Activated CD8-positive, alpha-beta T cell treated with anti-CD3 and anti-CD28 coated beads for 36 hours (primary cell): ENCODE measurements around the gene SLC46A3. TPM values are rescaled to one million over a fixed set of nuclear protein-coding genes. Genes with fewer than 3 reads are reported as not detected.

ENCODE experiments used
- ATAC-seq: fragments of 200-7000 bp; cut with Tn5 transposase; one replicate; pipeline ENCODE4 v1.10.0; 2021; ENCODE audit warnings: mild to moderate bottlenecking, moderate library complexity
- CTCF ChIA-PET: fragments of 350-600 bp; sonication (Branson Sonifier 250); formaldehyde crosslinking; loops from one replicate; lab custom pipeline; 2021; ENCODE audit warnings: antibody characterized with exemption; lab: Charles Lee
- POLR2A ChIA-PET: fragments of 350-600 bp; sonication (Branson Sonifier 250); formaldehyde crosslinking; loops from one replicate; lab custom pipeline; 2021; ENCODE audit warnings: antibody characterized with exemption; lab: Charles Lee
- DNase-seq: peaks from one replicate; pipeline ENCODE4 v3.0.0-alpha.2; 2020
- H3K27ac Mint-ChIP-seq: one replicate; pipeline ENCODE4 v1.8.0; 2021; ENCODE audit warnings: mild to moderate bottlenecking, mixed read lengths
- H3K27me3 Mint-ChIP-seq: one replicate; pipeline ENCODE4 v1.8.0; 2021; ENCODE audit warnings: mixed read lengths
- H3K36me3 Mint-ChIP-seq: one replicate; pipeline ENCODE4 v1.8.0; 2021; ENCODE audit warnings: low read depth, mixed read lengths
- H3K4me1 Mint-ChIP-seq: one replicate; pipeline ENCODE4 v1.8.0; 2021; ENCODE audit warnings: low read depth, mixed read lengths
- H3K4me3 Mint-ChIP-seq: one replicate; pipeline ENCODE4 v1.8.0; 2021; ENCODE audit warnings: mild to moderate bottlenecking, moderate library complexity, mixed read lengths
- H3K9me3 Mint-ChIP-seq: one replicate; pipeline ENCODE4 v1.8.0; 2021; ENCODE audit warnings: mixed read lengths
- intact Hi-C: fragments of 100-400 bp; cut with micrococcal nuclease; formaldehyde crosslinking; loops from one replicate; pipeline ENCODE4 v1.10.0; 2022
- total RNA-seq, 2 experiments: library from RNA; stranded (reverse); gene quantifications; one replicate each; pipeline ENCODE4 v1.2.3, GENCODE V29; 2021
- TF ChIP-seq, protein P1 (sequence below): fragments of 200-600 bp; IDR thresholded peaks from one replicate; pipeline ENCODE4 v1.8.0; 2022; ENCODE audit warnings: antibody characterized with exemption, mild to moderate bottlenecking

SLC46A3 gene
- total RNA-seq, 2 experiments from 2014 or later, result 3.2 to 3.4 TPM

GRCh38 chr13:28725046-28725610 lies 6.4 kb upstream of the SLC46A3 start:
- H3K9me3 Mint-ChIP-seq, result no peaks in the 10 kb centered on the region
- DNase-seq (no peak), ATAC-seq (no peak)
- H3K4me1 Mint-ChIP-seq, result peaks cover under 1% of the 10 kb centered on the region
- TF ChIP-seq, protein P1, sequence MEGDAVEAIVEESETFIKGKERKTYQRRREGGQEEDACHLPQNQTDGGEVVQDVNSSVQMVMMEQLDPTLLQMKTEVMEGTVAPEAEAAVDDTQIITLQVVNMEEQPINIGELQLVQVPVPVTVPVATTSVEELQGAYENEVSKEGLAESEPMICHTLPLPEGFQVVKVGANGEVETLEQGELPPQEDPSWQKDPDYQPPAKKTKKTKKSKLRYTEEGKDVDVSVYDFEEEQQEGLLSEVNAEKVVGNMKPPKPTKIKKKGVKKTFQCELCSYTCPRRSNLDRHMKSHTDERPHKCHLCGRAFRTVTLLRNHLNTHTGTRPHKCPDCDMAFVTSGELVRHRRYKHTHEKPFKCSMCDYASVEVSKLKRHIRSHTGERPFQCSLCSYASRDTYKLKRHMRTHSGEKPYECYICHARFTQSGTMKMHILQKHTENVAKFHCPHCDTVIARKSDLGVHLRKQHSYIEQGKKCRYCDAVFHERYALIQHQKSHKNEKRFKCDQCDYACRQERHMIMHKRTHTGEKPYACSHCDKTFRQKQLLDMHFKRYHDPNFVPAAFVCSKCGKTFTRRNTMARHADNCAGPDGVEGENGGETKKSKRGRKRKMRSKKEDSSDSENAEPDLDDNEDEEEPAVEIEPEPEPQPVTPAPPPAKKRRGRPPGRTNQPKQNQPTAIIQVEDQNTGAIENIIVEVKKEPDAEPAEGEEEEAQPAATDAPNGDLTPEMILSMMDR, result no peak
- no peaks in the 10 kb centered on the region for H3K36me3 Mint-ChIP-seq
- no peak overlapping the region for H3K27ac Mint-ChIP-seq
- H3K27me3 Mint-ChIP-seq, result peaks cover 7% of the 10 kb centered on the region
- POLR2A ChIA-PET, result no interaction called here
- CTCF ChIA-PET, result no interaction called here
- no peak overlapping the region for H3K4me3 Mint-ChIP-seq
- intact Hi-C loops, result no loop called here

DNA sequence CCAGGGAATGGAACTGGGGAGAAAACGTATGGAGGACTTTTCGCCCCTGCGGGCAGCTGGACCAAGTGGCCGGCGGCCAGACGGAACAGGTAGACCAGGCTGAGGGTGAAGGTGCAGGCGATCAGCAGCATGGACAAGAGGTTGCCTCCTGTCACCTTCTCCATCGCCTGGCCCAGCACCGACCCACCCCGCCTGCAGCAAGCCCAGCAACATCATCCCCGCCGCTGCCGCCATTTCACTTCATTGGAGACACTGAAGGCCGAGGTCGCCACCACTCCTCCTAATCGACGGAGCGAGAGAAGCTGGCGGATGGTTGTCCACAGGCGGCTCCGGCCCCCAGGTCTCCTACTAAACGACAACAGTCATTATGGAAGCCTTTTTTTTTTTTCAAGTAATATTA lies 5.0 kb upstream of the SLC46A3 start:
- ChIA-PET POLR2A (no interaction called here), CTCF (no interaction called here)
- H3K36me3 Mint-ChIP-seq, result no peaks in the 10 kb centered on the region
- TF ChIP-seq, protein P1, result no peak
- peaks cover 6% of the 10 kb centered on the region for H3K27me3 Mint-ChIP-seq
- H3K9me3 Mint-ChIP-seq, result no peaks in the 10 kb centered on the region
- H3K4me1 Mint-ChIP-seq, result peaks cover 11% of the 10 kb centered on the region
- no peak for ATAC-seq
- H3K27ac Mint-ChIP-seq, result no peak overlapping the region
- DNase-seq, result no peak
- intact Hi-C loops, result no loop called here
- H3K4me3 Mint-ChIP-seq, result no peak overlapping the region

DNA sequence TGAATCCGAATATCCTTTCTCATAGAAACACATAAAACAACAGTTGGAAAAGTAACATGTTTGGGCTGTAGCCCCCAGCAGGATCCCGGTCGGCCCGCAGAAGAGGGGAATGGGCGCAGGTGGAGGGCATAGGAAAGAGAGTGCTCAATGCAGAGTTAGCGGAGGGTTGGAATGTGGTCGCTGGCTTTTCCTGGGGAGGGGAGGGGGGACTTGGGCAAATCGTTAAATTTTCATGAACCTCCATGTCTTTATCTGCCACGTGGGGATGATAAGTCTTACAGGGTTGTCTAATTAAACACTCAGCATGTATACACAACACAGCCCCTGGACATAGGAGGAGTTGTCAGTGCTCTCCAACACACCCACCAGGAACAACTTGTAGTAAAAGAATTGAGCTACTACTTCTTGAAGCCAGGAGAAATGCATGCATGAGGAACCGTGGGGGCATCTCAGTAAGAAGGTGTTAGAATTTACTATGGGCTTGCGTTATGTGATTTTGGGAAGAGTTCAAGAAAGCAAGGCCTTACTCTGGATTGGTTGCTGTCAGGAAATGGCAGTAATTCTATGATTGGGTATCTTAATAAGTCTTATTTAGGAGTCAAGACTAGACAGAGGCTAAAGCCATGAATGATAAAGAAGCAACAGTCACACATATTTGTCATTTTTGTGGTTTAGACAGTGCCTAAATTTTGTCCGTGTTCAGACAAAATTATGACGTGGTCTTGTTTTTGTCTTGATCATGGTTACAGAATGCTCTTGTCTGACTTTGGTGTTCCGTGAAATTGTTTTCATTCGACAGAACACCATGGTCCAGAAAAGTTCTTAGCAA lies 671 bp upstream of the SLC46A3 start:
- H3K9me3 Mint-ChIP-seq, result no peaks in the 10 kb centered on the region
- ChIA-PET POLR2A (interaction anchor here (1.3 to 1.6 kb wide), 3 partner anchors 18 to 59 kb away, joined by 3 read pairs; no protein-coding TSS in a partner anchor), CTCF (no interaction called here)
- peak overlapping the region; percentile 93 for H3K27ac Mint-ChIP-seq
- H3K36me3 Mint-ChIP-seq, result peaks cover 3% of the 10 kb centered on the region
- no peak for ATAC-seq
- H3K4me3 Mint-ChIP-seq, result peak overlapping the region; percentile 89
- H3K4me1 Mint-ChIP-seq, result peaks cover 36% of the 10 kb centered on the region
- intact Hi-C loops, result no loop called here
- H3K27me3 Mint-ChIP-seq, result no peaks in the 10 kb centered on the region
- TF ChIP-seq, protein P1, result no peak
- DNase-seq, result no peak

GRCh38 chr13:28718196-28718542 lies 601 bp downstream of the SLC46A3 start:
- ChIA-PET POLR2A (interaction anchor here (0.6 to 1.3 kb wide), 4 partner anchors 17 to 242 kb away, joined by 3 read pairs; no protein-coding TSS in a partner anchor), CTCF (interaction anchor here (1.0 to 1.1 kb wide), 2 partner anchors 30 to 79 kb away, joined by 3 to 4 read pairs; no protein-coding TSS in a partner anchor)

More at GRCh38 chr13:28718196-28718542, 601 bp downstream of the SLC46A3 start:
- DNase-seq (no peak), ATAC-seq (no peak)
- Mint-ChIP-seq H3K4me1 (peaks cover 36% of the 10 kb centered on the region), H3K27me3 (no peaks in the 10 kb centered on the region), H3K36me3 (peaks cover 3% of the 10 kb centered on the region), H3K4me3 (peak overlapping the region; percentile 89), H3K27ac (peak overlapping the region; percentile 77), H3K9me3 (no peaks in the 10 kb centered on the region)
- intact Hi-C loops, result no loop called here
- TF ChIP-seq, protein P1, result no peak
